ENCODE data around the gene PRR3.

The PRR3 gene

DNA sequence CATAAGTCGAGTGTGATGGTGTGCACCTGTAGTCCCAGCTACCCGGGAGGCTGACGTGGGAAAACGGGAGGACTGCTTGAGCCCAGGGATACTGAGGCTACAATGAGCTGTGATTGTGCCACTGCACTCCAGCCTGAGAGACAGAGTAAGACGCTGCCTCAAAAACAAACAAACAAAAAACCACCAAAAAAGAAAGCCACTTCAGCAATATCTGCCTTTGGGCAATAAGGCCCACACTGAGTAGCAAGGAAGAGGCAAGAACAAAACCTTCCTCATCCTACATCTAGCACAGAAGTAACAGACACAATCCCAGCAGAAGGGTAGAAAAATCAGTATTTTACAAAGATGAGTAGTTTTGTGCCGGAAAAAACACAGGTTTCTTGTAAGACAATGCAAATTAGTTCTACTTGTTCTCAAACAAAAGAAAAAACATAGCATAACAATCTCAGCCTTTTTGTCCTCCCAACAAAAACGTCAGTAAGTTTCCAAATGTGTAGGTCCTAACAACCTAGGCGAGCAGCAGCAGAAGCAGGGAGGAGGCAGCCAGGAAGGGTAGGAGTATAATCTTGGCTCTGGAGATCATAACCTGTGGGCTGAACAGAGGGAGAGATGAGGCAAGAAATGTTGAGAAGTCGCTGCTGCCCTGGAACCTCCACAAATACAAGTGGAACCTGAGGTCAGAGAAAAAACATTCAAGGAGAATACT is 54.2 kb downstream of the PRR3 start:
- no peak for DNase-seq (ENCODE audit: extremely low spot score)
- TF ChIP-seq, protein P1, sequence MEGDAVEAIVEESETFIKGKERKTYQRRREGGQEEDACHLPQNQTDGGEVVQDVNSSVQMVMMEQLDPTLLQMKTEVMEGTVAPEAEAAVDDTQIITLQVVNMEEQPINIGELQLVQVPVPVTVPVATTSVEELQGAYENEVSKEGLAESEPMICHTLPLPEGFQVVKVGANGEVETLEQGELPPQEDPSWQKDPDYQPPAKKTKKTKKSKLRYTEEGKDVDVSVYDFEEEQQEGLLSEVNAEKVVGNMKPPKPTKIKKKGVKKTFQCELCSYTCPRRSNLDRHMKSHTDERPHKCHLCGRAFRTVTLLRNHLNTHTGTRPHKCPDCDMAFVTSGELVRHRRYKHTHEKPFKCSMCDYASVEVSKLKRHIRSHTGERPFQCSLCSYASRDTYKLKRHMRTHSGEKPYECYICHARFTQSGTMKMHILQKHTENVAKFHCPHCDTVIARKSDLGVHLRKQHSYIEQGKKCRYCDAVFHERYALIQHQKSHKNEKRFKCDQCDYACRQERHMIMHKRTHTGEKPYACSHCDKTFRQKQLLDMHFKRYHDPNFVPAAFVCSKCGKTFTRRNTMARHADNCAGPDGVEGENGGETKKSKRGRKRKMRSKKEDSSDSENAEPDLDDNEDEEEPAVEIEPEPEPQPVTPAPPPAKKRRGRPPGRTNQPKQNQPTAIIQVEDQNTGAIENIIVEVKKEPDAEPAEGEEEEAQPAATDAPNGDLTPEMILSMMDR (IDR thresholded peaks at IDR 0.05; ENCODE audit: control extremely low read depth, extremely low read depth, low read depth, missing control alignments): no peak
- ChIA-PET POLR2A (interaction anchor here (0.8 to 4.8 kb wide), 5 partner anchors 12 to 66 kb away, joined by 3 to 72 read pairs (median 3); partner anchors contain the start of gene ABCF1), CTCF (interaction anchor here (0.9 to 4.5 kb wide), 10 partner anchors 7 to 476 kb away, joined by 3 to 56 read pairs (median 4); no protein-coding TSS in a partner anchor)

- DNase-seq (ENCODE audit: extremely low spot score): no peak
- ChIA-PET CTCF (interaction anchor here (1.2 to 4.5 kb wide), 4 partner anchors 8 to 70 kb away, joined by 5 to 56 read pairs (median 10); no protein-coding TSS in a partner anchor), POLR2A (interaction anchor here (1.2 to 4.8 kb wide), 2 partner anchors 13 to 67 kb away, joined by 3 to 72 read pairs; no protein-coding TSS in a partner anchor)
- TF ChIP-seq, protein P1 (IDR thresholded peaks at IDR 0.05; ENCODE audit: control extremely low read depth, extremely low read depth, low read depth, missing control alignments): no peak
Observed at GRCh38 chr6:30611856-30612194, 54.7 kb downstream of the PRR3 start.

- no peak for DNase-seq (ENCODE audit: extremely low spot score)
- POLR2A ChIA-PET: interaction anchor here (1.2 to 4.8 kb wide), 8 partner anchors 13 to 119 kb away, joined by 3 to 72 read pairs (median 8); partner anchors contain the start of genes ABCF1, GNL1, MDC1 and PRR3
- TF ChIP-seq, protein P1 (IDR thresholded peaks at IDR 0.05; ENCODE audit: control extremely low read depth, extremely low read depth, low read depth, missing control alignments): no peak
- CTCF ChIA-PET: interaction anchor here (0.9 to 4.5 kb wide), 10 partner anchors 8 to 125 kb away, joined by 3 to 56 read pairs (median 6); partner anchors contain the start of gene ATAT1
Observed at GRCh38 chr6:30612213-30612612, 55.1 kb downstream of the PRR3 start.

- no peak for DNase-seq (ENCODE audit: extremely low spot score)
- TF ChIP-seq, protein P1 (IDR thresholded peaks at IDR 0.05; ENCODE audit: control extremely low read depth, extremely low read depth, low read depth, missing control alignments): no peak
- POLR2A ChIA-PET: interaction anchor here (0.6 to 4.8 kb wide), 14 partner anchors 8 to 144 kb away, joined by 3 to 72 read pairs (median 5); partner anchors contain the start of genes ABCF1, DHX16, GNL1 and MDC1
- CTCF ChIA-PET: interaction anchor here (0.8 to 4.5 kb wide), 13 partner anchors 9 to 131 kb away, joined by 3 to 56 read pairs (median 6); partner anchors contain the start of gene ATAT1
Observed at GRCh38 chr6:30612687-30613248, 55.7 kb downstream of the PRR3 start.

Measured in GM10248 (cell line).